ENCODE measurements around the gene GALNT17.

GALNT17 gene

DNA sequence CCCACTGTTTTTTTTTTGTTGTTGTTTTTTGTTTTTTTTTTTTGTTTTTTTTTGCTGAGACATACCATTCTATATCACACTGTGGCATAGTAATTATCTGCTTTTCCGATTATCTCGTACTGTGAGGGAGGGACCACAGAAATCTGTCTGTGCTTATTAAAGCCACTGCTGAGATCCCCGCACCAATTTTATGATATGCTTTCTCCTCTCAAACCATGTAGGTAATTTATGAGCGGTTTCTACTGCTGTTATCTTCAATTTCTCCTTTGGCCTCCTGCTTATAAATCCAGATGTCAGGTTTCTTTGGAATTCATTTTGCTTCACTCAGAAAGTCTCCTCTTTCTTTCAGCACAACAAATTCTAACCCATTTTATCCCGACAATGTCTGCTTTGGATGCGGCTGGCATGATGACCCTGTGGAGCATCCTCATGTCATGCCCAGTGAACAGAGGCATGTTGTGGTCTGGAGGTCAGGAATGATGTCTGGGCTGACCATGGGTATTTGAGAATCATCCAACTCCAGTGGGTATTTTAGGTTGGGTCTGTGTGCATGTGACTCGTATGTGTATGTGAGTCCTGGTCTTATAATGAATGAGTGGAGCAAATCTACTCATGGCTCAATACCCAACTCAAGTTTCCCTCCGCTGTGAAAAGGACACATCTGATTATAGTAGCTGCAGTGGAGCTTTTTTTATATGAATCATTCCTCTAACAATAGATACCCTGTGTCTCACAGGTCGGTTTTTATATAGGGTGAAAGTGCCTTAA lies 213.4 kb downstream of the GALNT17 start:
- no peak for DNase-seq

DNA sequence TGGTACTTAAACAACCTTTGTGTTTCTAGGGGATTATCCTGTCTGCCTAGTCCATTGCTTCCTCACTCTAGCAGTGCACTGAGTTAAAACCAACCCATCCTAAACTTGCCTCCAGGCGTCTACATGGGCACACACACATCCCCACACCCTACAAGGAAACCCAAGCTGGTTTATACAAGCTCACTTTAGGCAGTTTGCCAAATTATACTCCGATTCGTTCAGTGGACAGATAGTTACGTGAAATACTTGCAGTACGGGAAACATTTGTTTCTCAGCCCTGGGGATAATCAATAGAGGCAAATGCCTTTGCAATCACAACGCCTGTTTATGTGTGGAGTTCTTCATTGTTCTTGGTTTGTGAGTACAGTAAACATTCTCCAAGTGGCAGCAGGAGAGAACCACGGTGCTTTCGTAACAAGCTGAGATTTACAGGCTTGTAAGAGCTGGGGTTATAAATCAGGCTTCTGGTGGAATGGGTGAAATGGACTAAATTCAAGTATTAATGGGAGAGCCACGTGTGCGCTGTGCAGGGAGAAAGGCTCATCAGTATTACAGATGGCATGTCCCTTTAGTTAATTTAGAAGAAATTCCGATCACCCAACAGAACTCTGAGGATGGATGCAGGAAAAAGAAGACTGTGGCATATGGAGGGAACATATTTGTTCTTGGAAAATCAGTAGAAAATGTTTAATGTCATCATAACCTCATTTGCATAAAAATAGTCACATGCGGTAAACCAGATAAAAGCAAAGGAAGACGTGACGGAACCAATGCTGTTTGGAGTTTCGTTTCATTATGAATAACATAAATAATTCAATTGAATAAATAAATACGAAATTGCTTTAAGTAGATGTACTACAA lies 217.1 kb downstream of the GALNT17 start:
- DNase-seq = no peak

DNA sequence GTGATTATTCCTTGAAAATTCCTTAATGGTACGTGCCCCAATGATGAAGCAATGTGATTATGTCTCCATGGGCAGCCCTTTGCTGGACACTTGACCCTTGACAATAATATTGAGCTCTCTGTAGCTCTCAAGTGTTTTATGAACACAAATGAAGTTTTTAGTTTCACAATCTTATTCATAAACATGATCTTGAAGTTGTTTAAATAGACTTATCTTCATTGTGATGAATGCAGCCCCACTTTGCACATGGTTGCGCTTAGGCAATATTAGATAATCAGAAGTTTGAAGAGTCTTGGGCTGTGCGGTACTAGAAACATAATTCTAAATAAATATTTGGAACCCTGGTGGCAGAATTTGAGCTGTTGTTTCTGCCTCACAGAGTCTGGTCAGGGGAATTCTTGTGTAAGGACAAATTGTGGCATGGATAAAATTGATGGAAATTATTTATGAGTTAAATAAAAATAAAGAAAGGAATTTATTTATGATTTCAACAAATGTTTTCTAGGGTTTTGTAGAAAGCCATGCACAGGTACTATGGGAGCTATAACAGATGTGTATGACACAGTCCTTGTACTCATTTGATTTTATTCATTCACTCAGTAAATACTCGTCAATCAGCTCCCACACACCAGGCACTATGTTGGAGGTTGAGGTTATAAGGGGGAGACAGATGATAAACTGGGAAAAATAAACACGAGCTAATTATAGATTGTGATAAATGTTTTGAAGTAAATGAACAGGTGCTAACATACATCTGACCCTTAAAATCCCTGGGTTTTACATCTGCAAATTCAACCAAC lies 217.9 kb downstream of the GALNT17 start:
- DNase-seq = no peak

DNA sequence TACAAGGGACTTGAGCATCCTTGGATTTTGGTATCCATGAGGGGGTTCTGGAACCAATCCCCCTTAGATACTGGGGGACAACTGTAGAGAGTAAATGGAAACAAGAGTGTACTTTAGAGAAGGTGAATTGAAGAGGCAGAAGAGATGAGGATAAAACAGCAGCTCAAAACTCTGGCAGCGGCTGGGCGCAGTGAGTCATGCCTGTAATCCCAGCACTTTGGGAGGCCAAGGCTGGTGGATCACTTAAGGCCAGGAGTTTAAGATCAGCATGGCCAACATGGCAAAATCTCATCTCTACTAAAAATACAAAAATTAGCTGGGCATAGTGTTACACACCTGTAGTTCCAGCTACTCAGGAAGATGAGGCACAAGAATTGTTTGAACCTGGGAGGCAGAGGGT lies 218.7 kb downstream of the GALNT17 start:
- DNase-seq = no peak

DNA sequence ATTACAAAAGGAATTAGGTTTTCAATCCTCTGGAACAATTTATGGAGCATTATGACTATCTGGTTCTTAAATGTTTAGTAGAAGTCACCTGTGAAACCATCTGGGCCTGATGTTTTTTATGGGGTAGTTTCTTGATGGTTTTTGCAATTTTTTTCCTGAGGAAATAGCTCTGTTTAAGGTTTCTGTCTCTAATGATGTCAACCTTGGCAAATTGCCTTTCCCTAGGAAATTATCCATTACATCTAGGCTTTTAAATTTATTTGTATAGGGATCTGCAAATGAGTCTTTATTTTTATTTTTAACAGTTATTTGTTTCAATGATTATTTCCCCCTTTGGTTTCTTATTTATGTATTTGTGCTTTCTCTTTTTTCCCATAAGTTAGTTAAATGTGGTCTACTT lies 222.8 kb downstream of the GALNT17 start:
- DNase-seq = no peak

DNA sequence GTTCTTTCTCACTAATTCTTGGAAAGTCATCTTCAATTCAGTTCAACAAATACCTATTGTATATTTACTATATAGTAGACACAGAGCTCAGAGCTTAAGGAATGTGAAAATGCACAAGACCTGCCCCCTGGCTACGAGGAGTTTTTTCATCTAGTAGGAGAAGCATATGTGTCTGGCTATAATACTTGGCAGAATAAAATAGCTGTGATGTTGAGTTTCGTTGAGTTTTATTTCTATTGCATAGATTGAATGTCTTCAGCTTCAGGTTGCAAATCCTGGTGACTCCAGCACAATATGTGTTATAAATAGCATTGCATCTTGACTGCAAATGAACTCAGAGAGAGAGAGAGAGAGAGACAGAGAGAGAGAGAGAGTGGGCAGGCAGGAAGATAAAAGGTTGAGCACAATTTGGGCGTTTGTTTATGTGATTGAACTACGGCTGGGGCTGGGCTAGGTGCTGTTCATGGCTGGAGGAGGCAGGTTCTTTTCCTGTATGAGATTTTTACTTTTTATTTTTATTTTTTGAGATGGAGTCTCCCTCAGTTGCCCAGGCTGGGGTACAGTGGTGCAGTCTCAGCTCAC lies 229.6 kb downstream of the GALNT17 start:
- DNase-seq = no peak

DNA sequence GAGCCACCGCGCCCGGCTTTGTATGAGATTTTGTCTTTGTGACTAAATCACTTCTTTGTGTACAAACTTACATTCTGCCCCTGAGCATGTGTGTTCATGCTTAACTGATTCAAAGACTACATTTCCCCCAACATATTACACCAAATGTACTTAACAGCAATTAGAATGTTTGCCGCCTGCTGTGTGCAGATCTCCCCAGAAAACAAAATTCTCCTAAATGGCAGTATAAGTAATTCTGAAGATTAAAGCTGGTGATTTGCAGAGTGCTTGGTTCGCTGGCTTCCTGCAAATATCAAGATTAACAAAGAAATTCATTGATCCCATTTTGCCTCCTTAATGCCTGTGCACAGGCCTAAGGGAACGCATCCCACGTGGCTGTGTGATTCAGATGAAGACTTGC lies 230.3 kb downstream of the GALNT17 start:
- DNase-seq = no peak

DNA sequence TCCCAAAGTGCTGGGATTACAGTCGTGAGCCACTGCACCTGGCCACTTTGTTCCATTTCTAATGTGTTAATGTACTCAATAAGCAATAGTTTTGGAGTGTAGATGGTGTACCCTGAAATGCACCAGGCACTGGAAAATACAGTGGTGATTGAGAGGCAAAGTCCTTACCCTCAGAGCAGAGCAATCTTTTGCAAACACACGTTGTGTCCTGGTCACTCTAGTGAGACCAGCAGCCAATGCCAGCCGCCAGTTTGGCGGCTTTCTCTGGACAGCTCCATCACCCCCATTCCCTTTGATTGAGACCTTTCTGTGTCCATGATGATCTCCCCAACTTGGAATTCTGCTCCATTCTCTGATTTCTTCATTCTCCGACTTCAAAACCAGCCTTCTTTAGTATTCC lies 231.3 kb downstream of the GALNT17 start:
- no peak for DNase-seq

DNA sequence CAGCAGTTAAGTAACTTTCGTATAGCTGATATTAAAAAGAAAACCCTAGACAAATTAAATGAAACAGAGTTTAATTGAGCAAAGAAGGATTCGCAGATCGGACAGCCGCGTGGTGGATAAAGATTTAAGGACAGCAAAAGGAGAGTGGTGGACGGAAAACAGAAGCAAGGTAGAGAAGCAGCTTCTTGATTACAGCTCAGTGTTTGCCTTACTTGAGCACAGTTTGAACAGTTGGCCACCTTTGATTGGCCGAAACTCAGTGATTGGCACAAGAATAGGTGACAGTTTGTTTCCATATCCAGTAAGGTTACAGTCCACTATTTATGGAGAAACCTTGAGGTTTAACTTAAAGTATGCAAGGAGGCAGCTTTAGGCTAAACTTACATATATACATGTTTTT lies 231.7 kb downstream of the GALNT17 start:
- DNase-seq = no peak

DNA sequence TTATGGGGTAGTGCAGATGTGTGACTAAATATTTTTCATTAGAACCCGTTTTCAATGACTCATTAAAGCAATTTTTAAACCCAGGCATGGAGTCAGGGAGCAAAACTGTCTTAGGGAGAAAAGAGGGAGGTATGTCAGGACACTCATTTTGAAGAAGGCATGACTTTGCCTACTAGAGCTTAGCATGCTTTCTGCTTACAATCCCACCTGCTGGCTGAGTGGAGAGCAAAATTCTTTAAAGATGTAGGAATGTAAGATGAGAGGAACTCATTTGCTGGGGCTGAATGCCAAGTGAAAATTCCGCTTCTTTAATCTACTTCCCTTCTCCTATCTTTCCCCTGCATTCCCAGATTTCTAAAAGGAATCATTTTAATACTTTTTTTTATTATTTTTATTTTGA lies 232.6 kb downstream of the GALNT17 start:
- no peak for DNase-seq

DNA sequence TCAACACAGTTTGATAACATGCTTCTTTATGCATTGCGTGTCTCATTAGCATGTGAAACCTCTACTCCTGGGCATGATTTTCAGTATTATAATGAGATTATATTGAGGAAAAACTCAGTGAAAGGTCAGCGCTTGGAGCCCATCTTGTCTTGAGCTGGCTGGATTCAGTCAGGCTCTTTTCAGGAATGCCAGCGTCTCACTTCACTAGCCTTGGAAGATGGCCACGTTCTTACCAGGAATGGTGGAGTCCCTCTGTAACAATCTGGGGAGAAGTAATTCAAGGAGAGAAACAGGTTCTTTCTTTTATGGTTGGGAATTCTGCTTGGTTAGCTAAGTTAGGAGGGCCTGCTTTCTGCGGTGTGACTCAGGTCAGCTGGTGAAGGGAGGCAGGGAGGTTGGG lies 241.0 kb downstream of the GALNT17 start:
- DNase-seq = no peak

DNA sequence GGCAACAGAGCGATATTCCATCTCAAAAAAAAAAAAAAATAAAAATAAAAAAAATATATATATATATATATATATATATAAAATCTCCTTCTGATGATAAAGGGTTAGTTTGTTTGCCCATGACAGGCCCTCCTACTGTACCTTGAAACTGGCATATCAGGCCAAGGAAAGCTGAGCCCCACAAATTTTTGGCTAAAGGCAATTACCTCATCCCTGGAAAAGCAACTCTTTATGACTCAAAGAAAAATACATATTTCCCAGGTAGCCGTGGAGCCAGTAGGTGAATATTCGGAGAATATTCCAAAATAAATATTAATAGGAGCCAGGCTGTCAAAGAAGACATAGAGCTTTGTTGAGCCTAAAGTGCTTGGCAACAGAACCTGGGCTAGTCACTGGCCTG lies 245.1 kb downstream of the GALNT17 start:
- no peak for DNase-seq

DNA sequence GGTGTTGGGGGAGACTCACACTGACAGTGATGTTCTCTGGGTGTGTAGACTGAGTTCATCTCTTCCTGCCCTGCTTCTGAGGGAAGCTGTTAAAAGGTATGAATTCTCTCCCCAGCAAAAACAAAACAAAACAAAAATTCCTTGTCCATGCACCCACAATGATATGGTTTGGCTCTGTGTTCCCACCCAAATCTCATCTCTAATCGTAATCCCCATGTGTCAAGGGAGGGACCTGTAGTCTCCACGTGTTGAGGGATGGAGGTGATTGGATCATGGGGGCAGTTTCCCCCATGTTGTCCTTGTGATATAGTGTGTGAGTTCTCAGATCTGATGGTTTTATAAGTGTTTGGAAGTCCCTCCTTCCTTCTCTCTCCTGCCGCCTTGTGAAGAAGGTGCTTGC lies 245.5 kb downstream of the GALNT17 start:
- no peak for DNase-seq

DNA sequence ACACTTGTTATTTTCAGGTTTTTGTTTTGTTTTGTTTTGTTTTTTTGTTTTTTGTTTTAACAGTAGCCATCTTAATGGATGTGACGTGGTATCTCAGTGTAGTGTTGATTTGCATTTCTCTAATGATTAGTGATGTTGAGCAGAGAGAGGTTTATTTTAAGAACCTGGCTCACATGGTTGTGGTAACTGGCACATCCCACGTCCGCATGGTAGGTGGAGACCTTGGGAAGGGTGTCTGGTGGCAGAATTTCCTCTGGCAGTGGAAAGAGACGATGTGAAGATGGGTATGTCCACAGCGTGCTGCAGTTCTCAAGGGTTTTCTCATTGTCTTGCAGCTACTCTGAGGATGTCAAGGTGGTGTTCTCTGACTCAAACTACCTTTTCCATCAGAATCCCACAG lies 252.2 kb downstream of the GALNT17 start:
- DNase-seq = no peak

DNA sequence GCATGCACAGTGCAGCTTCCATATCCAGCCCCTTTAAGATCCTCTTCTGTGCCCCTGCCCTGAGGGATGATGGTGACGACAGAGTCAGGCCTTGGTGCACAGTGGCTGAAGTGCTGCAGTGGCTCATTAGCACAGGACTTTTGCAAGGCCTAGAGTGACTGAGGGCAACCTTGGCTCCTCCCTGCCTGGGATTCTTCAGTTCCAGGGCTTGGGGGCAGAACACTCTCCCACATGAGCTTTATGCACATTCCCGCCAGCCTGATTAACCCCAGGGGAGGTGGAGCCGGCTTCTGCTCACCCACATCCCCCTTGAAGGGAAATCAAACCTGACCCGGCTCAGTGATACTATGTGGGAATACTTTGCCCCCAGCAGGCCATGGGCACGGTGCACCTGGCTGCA lies 253.4 kb downstream of the GALNT17 start:
- no peak for DNase-seq

DNA sequence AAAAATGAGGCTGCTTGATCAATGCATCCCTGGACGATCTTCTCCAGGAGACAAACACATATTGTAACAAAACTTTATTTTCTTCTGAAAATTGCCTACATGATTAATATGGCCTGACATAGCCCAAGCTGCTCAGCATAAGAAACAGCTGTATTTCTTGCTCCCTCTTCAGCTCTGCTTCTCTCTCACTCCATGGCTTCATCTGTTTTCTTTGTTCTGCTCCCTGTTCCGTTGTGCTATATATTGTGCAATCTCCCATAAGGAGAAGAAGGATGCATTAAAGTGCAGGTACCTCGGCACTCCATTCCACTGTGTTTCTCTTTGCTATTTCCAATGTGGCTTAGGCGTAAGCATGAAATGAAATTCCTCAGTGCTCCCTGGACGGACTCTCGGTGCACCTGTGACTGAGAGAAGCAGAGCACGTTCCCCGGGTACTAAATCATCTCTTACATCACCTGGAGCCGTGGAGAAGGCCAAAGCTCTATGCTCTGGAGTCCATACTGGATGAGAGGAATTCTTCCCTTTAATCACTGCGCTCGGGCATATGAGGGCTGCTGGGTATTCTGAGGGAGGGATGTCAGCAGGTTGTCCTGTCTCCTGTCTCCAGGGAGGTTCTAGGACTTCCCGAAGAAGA lies 254.3 kb downstream of the GALNT17 start:
- DNase-seq = no peak

DNA sequence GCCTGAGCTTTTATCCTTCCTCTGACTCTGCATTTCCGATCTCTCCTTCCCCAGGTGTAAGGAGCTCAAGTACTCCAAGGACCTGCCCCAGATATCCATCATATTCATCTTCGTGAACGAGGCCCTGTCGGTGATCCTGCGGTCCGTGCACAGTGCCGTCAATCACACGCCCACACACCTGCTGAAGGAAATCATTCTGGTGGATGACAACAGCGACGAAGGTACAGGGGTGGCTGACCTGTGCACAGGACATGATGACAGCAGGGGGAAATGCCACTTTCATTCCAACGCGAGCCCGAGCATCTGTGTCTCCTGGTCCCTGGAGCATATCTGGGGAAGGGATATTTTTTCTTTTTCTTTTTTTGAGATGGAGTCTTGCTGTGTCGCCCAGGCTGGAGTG lies 256.2 kb downstream of the GALNT17 start:
- no peak for DNase-seq

DNA sequence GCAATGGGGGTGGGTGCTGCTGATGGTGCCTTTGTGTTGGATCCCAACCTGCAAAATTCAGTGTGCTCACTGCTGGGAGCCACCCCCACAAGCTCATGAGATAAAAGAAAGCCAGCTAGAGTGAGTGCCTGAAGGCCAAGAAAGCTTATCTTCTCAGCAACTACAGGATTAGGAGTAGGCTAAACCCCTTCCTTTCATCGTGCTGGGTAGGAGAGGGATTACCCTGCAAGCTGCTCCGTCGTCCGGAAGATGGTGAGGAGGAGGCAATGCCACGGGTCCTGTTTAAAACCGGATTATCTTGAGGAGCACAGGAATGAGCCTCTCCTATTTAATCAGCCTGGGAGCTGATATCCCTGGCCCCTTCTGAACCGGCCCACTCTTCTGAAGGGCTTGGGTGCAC lies 258.0 kb downstream of the GALNT17 start:
- no peak for DNase-seq

DNA sequence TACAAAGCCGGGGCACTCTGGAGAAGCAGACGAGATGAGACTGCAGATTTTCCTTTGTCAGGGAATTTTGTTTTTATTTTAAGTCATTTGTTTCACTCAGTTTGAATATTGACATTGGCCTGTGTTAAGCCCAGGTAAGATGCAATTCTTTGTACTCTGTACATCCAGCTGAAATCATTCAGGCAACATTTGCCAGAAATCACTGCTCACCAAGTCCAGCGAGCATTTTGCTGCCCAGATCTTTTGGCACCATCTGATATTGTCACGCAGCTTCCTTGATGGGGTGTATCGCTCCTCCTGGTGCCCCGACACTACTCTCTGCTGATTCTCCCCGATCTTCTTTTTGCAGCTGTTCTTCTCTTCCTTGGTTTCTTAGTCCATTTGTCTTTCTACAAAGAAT lies 261.7 kb downstream of the GALNT17 start:
- DNase-seq = no peak

DNA sequence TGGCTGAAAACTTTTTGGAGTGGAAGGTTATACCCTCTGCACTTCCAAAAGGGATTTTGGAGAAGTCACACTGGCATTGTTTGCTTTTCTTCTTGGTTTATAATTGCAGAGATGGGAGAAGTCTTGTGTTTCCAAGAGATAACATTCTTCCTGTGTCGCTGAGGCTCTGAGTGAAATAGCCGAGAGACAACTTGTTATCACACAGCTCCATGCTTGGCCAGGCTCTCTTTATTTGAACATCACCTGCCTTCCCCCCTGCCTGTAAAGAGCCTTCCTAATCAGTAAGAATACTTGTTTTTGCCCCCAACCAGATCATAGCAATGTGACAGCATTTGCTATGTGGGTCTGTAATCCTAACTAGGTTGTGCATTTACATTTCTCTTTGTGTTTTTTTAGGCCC lies 270.7 kb downstream of the GALNT17 start:
- no peak for DNase-seq

DNA sequence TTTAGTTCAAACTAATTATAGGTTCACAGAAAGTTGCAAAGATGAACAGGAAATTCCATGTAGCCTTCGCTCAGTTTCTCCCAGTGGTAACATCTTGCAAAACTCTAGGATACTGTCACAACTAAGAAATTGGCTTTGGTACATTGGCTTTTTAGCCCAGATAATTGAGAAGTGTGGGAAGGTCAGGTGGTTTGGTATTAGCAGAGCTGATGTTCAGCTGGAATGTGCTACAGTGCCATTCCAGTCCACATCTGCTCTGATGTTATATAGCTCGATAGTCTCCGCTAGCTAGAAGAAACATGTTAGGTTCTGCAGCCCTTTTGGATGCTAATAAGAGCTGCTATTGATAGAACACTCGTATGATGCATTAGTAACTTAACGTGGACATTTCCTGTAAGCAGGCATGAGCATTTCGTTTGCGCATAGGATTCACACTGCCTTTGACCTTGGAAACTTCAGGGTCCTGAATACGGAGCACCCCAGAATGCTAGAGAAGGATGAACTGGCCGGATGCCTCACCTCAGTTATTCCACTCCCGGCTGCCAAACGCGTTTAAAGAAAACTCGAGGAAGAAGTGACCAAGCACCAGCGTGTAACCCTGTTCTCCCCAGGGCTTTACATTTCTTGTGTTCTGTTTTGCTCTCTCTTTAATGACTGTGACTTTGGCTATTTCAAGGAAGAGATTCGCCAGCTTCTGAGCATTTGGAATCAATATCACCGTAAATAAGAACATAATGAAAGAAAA lies 271.4 kb downstream of the GALNT17 start:
- DNase-seq = no peak

DNA sequence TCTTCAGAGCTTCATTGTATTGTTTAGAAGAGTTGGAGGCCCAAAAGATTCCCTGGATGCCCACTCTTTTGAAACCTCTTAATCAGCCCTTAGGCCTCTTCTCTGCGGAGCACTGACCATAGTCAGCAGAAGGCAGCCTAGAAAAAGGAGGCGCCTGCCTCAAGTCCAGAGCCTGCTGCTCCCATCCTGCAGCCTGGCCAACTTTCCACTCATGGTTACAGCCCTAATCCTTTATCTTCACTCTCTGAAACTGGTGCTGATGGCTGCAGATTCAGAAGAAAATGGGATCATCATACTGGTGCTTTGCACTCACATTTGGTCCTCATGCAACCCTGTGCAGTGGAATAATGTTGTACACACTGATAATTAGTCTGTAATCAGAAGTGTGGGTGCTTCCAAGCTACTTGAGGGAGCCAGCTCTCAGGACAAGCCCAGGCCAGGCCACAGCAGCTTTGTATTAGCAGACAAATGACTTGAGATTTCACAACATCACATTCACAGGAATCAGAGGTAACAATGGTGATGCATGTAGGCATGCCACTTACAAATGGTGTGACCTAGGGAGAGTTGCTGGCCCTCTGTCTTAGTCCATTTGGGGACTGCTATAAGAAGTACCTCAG lies 272.9 kb downstream of the GALNT17 start:
- no peak for DNase-seq
